Loucy (cell line): ENCODE results near the gene POLR2J3.
A peak's percentile ranks its signal among the peaks of the same experiment; 100 is the strongest.
"Not testable (repeated sequence)": the region's sequence is repeated elsewhere in the genome, so short reads cannot be mapped to it uniquely, and the experiment has no call there.

Experiments
- H2AFZ ChIP-seq: fragments of 200-600 bp; sonication (generic); 2 replicates; pipeline ENCODE4 v1.6.0; 2016; ENCODE audit warnings: antibody characterized with exemption, mild to moderate bottlenecking, low read length, moderate library complexity
- H3F3A ChIP-seq: fragments of 200-600 bp; 2 replicates; pipeline ENCODE4 v1.6.0; 2016; ENCODE audit warnings: antibody characterized with exemption, low read depth, mild to moderate bottlenecking
- H3K27me3 ChIP-seq: fragments of 200-600 bp; sonication (generic); 2 replicates; pipeline ENCODE4 v1.6.1; 2014; ENCODE audit warnings: low read length, mild to moderate bottlenecking; ENCODE audit not compliant: insufficient read depth, poor library complexity, severe bottlenecking
- H3K36me3 ChIP-seq: fragments of 200-600 bp; sonication (generic); 2 replicates; pipeline ENCODE4 v1.6.1; 2016; ENCODE audit warnings: low read length; ENCODE audit not compliant: insufficient read depth
- H3K4me1 ChIP-seq: fragments of 200-600 bp; sonication (generic); 2 replicates; pipeline ENCODE4 v1.5.1; 2014; ENCODE audit warnings: low read length, mild to moderate bottlenecking; ENCODE audit not compliant: insufficient read depth, poor library complexity, severe bottlenecking
- H3K4me2 ChIP-seq: fragments of 200-600 bp; sonication (generic); 2 replicates; pipeline ENCODE4 v1.6.0; 2014; ENCODE audit warnings: antibody characterized with exemption, low read length, low read depth, mild to moderate bottlenecking; ENCODE audit not compliant: poor library complexity, severe bottlenecking
- H3K4me3 ChIP-seq: fragments of 200-600 bp; sonication (generic); 2 replicates; pipeline ENCODE4 v1.5.1; 2014; ENCODE audit warnings: low read length, mild to moderate bottlenecking, mixed read lengths; ENCODE audit not compliant: poor library complexity, severe bottlenecking
- H3K79me2 ChIP-seq: fragments of 200-600 bp; sonication (generic); 2 replicates; pipeline ENCODE4 v1.6.1; 2014; ENCODE audit warnings: low read length; ENCODE audit not compliant: insufficient read depth
- H3K9ac ChIP-seq: fragments of 200-600 bp; sonication (generic); 2 replicates; pipeline ENCODE4 v1.6.0; 2014; ENCODE audit warnings: mild to moderate bottlenecking, low read depth, low read length, moderate library complexity; ENCODE audit not compliant: poor library complexity, severe bottlenecking
- H3K9me2 ChIP-seq: fragments of 200-600 bp; sonication (generic); replicated peaks from 2 replicates; pipeline ENCODE4 v1.6.1; 2016; ENCODE audit warnings: low read depth, low read length, mixed read lengths
- H3K9me3 ChIP-seq: fragments of 200-600 bp; sonication (generic); 2 replicates; pipeline ENCODE4 v1.6.1; 2014; ENCODE audit warnings: mild to moderate bottlenecking, antibody characterized with exemption, low read length, low read depth; ENCODE audit not compliant: insufficient read depth
- H4K20me1 ChIP-seq: fragments of 200-600 bp; sonication (generic); 2 replicates; pipeline ENCODE4 v1.6.0; 2014; ENCODE audit warnings: antibody characterized with exemption, low read length, mild to moderate bottlenecking; ENCODE audit not compliant: insufficient read depth, poor library complexity, severe bottlenecking
- CTCF ChIP-seq: fragments of 200-600 bp; sonication (generic); conservative IDR thresholded peaks from 2 replicates; pipeline ENCODE4 v1.5.1; 2014; ENCODE audit warnings: mild to moderate bottlenecking, antibody characterized with exemption, low read length

Gene POLR2J3

GRCh38 chr7:102572261-102573239 lies at the start of gene POLR2J3:
POLR2J3 (minus strand) TSS chr7:102572583; CDS start chr7:102572521, 62 bp downstream.
- not testable (repeated sequence) for H3K9me3 ChIP-seq, H4K20me1 ChIP-seq, H3K79me2 ChIP-seq, H3F3A ChIP-seq, H3K27me3 ChIP-seq, H3K36me3 ChIP-seq, H3K4me1 ChIP-seq, H3K9me2 ChIP-seq
- peak; percentile 35 for TF ChIP-seq CTCF
- peak within 1 kb of the TSS; percentile 77 for H3K4me3 ChIP-seq
- H3K4me2 ChIP-seq: peak within 1 kb of the TSS; percentile 38
- H2AFZ ChIP-seq: peak within 1 kb of the TSS; percentile 88; the same call in 1 of the 2 replicates
- peak within 1 kb of the TSS; percentile 74 for H3K9ac ChIP-seq

- H3K9me2 ChIP-seq, H2AFZ ChIP-seq, H3K36me3 ChIP-seq, H3K4me1 ChIP-seq, H3K4me3 ChIP-seq, H3K27me3 ChIP-seq, H4K20me1 ChIP-seq, H3K9ac ChIP-seq, H3K9me3 ChIP-seq, H3K4me2 ChIP-seq, H3F3A ChIP-seq, H3K79me2 ChIP-seq: not testable (repeated sequence)
These were observed 45.7 kb upstream of the POLR2J3 start for GRCh38 chr7:102618122-102618521.

- not testable (repeated sequence) for H3K4me2 ChIP-seq, H3K9ac ChIP-seq, H3K36me3 ChIP-seq
These were observed 44.2 kb upstream of the POLR2J3 start, which contains the start of gene RASA4 for GRCh38 chr7:102616507-102617125. RASA4 (minus strand) TSS chr7:102616756; CDS start chr7:102616689, 67 bp downstream.

GRCh38 chr7:102615930-102616329 lies 43.5 kb upstream of the POLR2J3 start:
- H3K9me3 ChIP-seq, H3K9me2 ChIP-seq, H4K20me1 ChIP-seq, H2AFZ ChIP-seq, H3K4me3 ChIP-seq, H3K4me1 ChIP-seq, H3K27me3 ChIP-seq, H3K79me2 ChIP-seq, H3K36me3 ChIP-seq, H3K4me2 ChIP-seq, H3K9ac ChIP-seq, H3F3A ChIP-seq: not testable (repeated sequence)

More at GRCh38 chr7:102616507-102617125, 44.2 kb upstream of the POLR2J3 start, which contains the start of gene RASA4:
- not testable (repeated sequence) for H3K27me3 ChIP-seq, H3K9me3 ChIP-seq, H2AFZ ChIP-seq, H3K9me2 ChIP-seq, H3F3A ChIP-seq, H3K79me2 ChIP-seq, H4K20me1 ChIP-seq, H3K4me1 ChIP-seq
- peak within 1 kb of the TSS; percentile 46 for H3K4me3 ChIP-seq

- H4K20me1 ChIP-seq, H3K4me2 ChIP-seq, H3K27me3 ChIP-seq, H3F3A ChIP-seq, H3K9ac ChIP-seq, H3K36me3 ChIP-seq, H3K9me2 ChIP-seq, H3K4me3 ChIP-seq, H3K4me1 ChIP-seq, H3K9me3 ChIP-seq, H2AFZ ChIP-seq, H3K79me2 ChIP-seq: not testable (repeated sequence)
These were observed 42.5 kb upstream of the POLR2J3 start for GRCh38 chr7:102614873-102615272.

GRCh38 chr7:102614346-102614697 lies 41.9 kb upstream of the POLR2J3 start:
- H3F3A ChIP-seq, H2AFZ ChIP-seq, H3K4me2 ChIP-seq, H3K9me3 ChIP-seq, H4K20me1 ChIP-seq, H3K9me2 ChIP-seq, H3K4me3 ChIP-seq, H3K27me3 ChIP-seq, H3K36me3 ChIP-seq, H3K4me1 ChIP-seq, H3K9ac ChIP-seq, H3K79me2 ChIP-seq: not testable (repeated sequence)
